ENCODE measurements around the gene HOXC13.

Gene HOXC13

GRCh38 chr12:53974084-53975063 lies 35.7 kb downstream of the HOXC13 start, which contains the start of gene HOTAIR:
Gene HOTAIR, minus strand, starts transcription at chr12:53974954.
- ATAC-seq (ENCODE audit: low read depth), result peak; percentile 73
- no peak for TF ChIP-seq CTCF (IDR thresholded peaks at IDR 0.05; ENCODE audit: poor library complexity, severe bottlenecking)

GRCh38 chr12:53975064-53975471 lies 36.4 kb downstream of the HOXC13 start:
- no peak for DNase-seq (ENCODE audit: low spot score)
- Histone ChIP-seq H3K27me3 (ENCODE audit: insufficient read depth, poor library complexity, severe bottlenecking) (peaks cover 89% of the 10 kb centered on the region), H3K27ac (ENCODE audit: poor library complexity, severe bottlenecking) (no peak overlapping the region), H3K4me3 (ENCODE audit: severe bottlenecking) (peak overlapping the region; percentile 35), H3K9me3 (ENCODE audit: severe bottlenecking) (no peaks in the 10 kb centered on the region), H3K36me3 (ENCODE audit: low read depth) (no peaks in the 10 kb centered on the region), H3K4me1 (ENCODE audit: insufficient read depth, poor library complexity, severe bottlenecking) (peaks cover 6% of the 10 kb centered on the region)
- TF ChIP-seq CTCF (IDR thresholded peaks at IDR 0.05; ENCODE audit: poor library complexity, severe bottlenecking), result no peak
- no peak for ATAC-seq (ENCODE audit: low read depth)

More at GRCh38 chr12:53974084-53975063, 35.7 kb downstream of the HOXC13 start, which contains the start of gene HOTAIR:
- Histone ChIP-seq H3K4me3 (ENCODE audit: severe bottlenecking) (peak within 1 kb of the TSS; percentile 35), H3K27me3 (ENCODE audit: insufficient read depth, poor library complexity, severe bottlenecking) (peaks cover 89% of the 10 kb centered on the region), H3K4me1 (ENCODE audit: insufficient read depth, poor library complexity, severe bottlenecking) (peaks cover 6% of the 10 kb centered on the region), H3K27ac (ENCODE audit: poor library complexity, severe bottlenecking) (peak within 1 kb of the TSS; percentile 3), H3K36me3 (ENCODE audit: low read depth) (no peaks in the 10 kb centered on the region), H3K9me3 (ENCODE audit: severe bottlenecking) (no peaks in the 10 kb centered on the region)
- DNase-seq (ENCODE audit: low spot score), result no peak

- TF ChIP-seq CTCF (IDR thresholded peaks at IDR 0.05; ENCODE audit: poor library complexity, severe bottlenecking), result no peak
- H3K4me1 ChIP-seq (ENCODE audit: insufficient read depth, poor library complexity, severe bottlenecking), result peaks cover 6% of the 10 kb centered on the region
- no peak overlapping the region for H3K27ac ChIP-seq (ENCODE audit: poor library complexity, severe bottlenecking)
- DNase-seq (ENCODE audit: low spot score) (no peak), ATAC-seq (ENCODE audit: low read depth) (no peak)
- H3K27me3 ChIP-seq (ENCODE audit: insufficient read depth, poor library complexity, severe bottlenecking), result peaks cover 89% of the 10 kb centered on the region
- no peaks in the 10 kb centered on the region for H3K9me3 ChIP-seq (ENCODE audit: severe bottlenecking)
- no peaks in the 10 kb centered on the region for H3K36me3 ChIP-seq (ENCODE audit: low read depth)
- peak overlapping the region; percentile 35 for H3K4me3 ChIP-seq (ENCODE audit: severe bottlenecking)
Measured at GRCh38 chr12:53975479-53976152, 37.0 kb downstream of the HOXC13 start.

GRCh38 chr12:53976172-53976822 lies 37.7 kb downstream of the HOXC13 start:
- no peak for TF ChIP-seq CTCF (IDR thresholded peaks at IDR 0.05; ENCODE audit: poor library complexity, severe bottlenecking)
- no peak for ATAC-seq (ENCODE audit: low read depth)
- H3K27me3 ChIP-seq (ENCODE audit: insufficient read depth, poor library complexity, severe bottlenecking), result peaks cover 89% of the 10 kb centered on the region
- H3K27ac ChIP-seq (ENCODE audit: poor library complexity, severe bottlenecking), result no peak overlapping the region
- no peaks in the 10 kb centered on the region for H3K9me3 ChIP-seq (ENCODE audit: severe bottlenecking)
- H3K36me3 ChIP-seq (ENCODE audit: low read depth), result no peaks in the 10 kb centered on the region
- H3K4me1 ChIP-seq (ENCODE audit: insufficient read depth, poor library complexity, severe bottlenecking), result peaks cover 6% of the 10 kb centered on the region
- no peak overlapping the region for H3K4me3 ChIP-seq (ENCODE audit: severe bottlenecking)
- no peak for DNase-seq (ENCODE audit: low spot score)

All from RWPE2 (cell line).